HEK293T (cell line): ENCODE results near the gene POTEF.
"Not testable (repeated sequence)": the region's sequence is repeated elsewhere in the genome, so short reads cannot be mapped to it uniquely, and the experiment has no call there.

Experiments used
- ARNT ChIP-seq: fragments of 450-650 bp; IDR thresholded peaks from 2 replicates; pipeline ENCODE4 v1.6.1; 2017; ENCODE audit warnings: mild to moderate bottlenecking
- BHLHE40 ChIP-seq: fragments of 450-650 bp; IDR thresholded peaks from 2 replicates; pipeline ENCODE4 v1.6.1; 2016; ENCODE audit warnings: mild to moderate bottlenecking, moderate library complexity, borderline replicate concordance
- CTBP1 ChIP-seq: fragments of 450-650 bp; IDR thresholded peaks from 2 replicates; pipeline ENCODE4 v1.6.1; 2016; ENCODE audit warnings: borderline replicate concordance
- ELF4 ChIP-seq: fragments of 450-650 bp; IDR thresholded peaks from 2 replicates; pipeline ENCODE4 v1.6.1; 2017; ENCODE audit warnings: antibody characterized with exemption
- FOXA1 ChIP-seq: fragments of 450-650 bp; IDR thresholded peaks from 2 replicates; pipeline ENCODE4 v1.6.1; 2016; ENCODE audit warnings: mild to moderate bottlenecking
- FOXK2 ChIP-seq: fragments of 450-650 bp; IDR thresholded peaks from 2 replicates; pipeline ENCODE4 v1.6.1; 2016; ENCODE audit warnings: mild to moderate bottlenecking
- FOXM1 ChIP-seq: fragments of 450-650 bp; IDR thresholded peaks from 2 replicates; pipeline ENCODE4 v1.6.1; 2017; ENCODE audit warnings: mild to moderate bottlenecking, borderline replicate concordance
- HDGF ChIP-seq: fragments of 450-650 bp; IDR thresholded peaks from 2 replicates; pipeline ENCODE4 v1.6.1; 2017; ENCODE audit warnings: antibody characterized with exemption, borderline replicate concordance
- L3MBTL2 ChIP-seq: fragments of 450-650 bp; conservative IDR thresholded peaks from 2 replicates; pipeline ENCODE4 v1.6.1; 2016; ENCODE audit warnings: mild to moderate bottlenecking
- NFRKB ChIP-seq: fragments of 450-650 bp; IDR thresholded peaks from 2 replicates; pipeline ENCODE4 v1.6.1; 2016; ENCODE audit warnings: mild to moderate bottlenecking, moderate library complexity
- SP1 ChIP-seq: fragments of 450-650 bp; IDR thresholded peaks from 2 replicates; pipeline ENCODE4 v1.6.1; 2017
- SUZ12 ChIP-seq: fragments of 450-650 bp; IDR thresholded peaks from 2 replicates; pipeline ENCODE4 v1.6.1; 2016; ENCODE audit warnings: mild to moderate bottlenecking
- TARDBP ChIP-seq: fragments of 450-650 bp; IDR thresholded peaks from 2 replicates; pipeline ENCODE4 v1.6.1; 2016
- ZNF384 ChIP-seq: fragments of 450-650 bp; IDR thresholded peaks from 2 replicates; pipeline ENCODE4 v1.6.1; 2016

GRCh38 chr2:130141645-130142370 is 12.8 kb upstream of the POTEF start:
- not testable (repeated sequence) for TF ChIP-seq ARNT, BHLHE40, FOXM1, L3MBTL2, TARDBP, CTBP1, FOXK2, SUZ12, SP1, HDGF, ZNF384, ELF4, FOXA1, NFRKB
